ENCODE data around the gene DEFB121.

DNA sequence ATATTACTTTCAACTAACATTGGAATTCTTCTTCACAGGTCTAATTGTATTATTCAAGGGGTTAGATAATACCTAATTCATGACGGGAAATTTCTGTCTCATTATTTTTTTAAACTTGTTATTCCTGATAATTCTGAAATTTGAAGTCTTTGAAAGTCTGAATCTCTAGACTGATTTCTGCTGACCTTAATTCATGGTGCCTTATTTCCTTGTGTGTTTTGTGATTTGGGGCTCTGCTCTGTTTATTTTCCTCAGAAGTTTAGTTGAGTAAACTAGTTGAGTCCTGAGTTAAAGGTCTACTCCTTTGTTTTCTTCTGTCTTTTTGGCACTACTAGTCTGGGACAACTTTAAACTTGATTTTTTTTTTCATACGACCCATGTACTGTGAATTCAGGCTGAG, 31.7 kb downstream of the DEFB121 start:
- TF ChIP-seq, protein P1, sequence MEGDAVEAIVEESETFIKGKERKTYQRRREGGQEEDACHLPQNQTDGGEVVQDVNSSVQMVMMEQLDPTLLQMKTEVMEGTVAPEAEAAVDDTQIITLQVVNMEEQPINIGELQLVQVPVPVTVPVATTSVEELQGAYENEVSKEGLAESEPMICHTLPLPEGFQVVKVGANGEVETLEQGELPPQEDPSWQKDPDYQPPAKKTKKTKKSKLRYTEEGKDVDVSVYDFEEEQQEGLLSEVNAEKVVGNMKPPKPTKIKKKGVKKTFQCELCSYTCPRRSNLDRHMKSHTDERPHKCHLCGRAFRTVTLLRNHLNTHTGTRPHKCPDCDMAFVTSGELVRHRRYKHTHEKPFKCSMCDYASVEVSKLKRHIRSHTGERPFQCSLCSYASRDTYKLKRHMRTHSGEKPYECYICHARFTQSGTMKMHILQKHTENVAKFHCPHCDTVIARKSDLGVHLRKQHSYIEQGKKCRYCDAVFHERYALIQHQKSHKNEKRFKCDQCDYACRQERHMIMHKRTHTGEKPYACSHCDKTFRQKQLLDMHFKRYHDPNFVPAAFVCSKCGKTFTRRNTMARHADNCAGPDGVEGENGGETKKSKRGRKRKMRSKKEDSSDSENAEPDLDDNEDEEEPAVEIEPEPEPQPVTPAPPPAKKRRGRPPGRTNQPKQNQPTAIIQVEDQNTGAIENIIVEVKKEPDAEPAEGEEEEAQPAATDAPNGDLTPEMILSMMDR (IDR thresholded peaks at IDR 0.05): no peak
- no peak for TF ChIP-seq POLR2AphosphoS5 (IDR thresholded peaks at IDR 0.05)
- TF ChIP-seq POLR2A (IDR thresholded peaks at IDR 0.05): no peak
- TF ChIP-seq EP300 (IDR thresholded peaks at IDR 0.05): no peak
